ENCODE results near the gene DTX3. TPM values are rescaled to one million over a fixed set of nuclear protein-coding genes. Genes with fewer than 3 reads are reported as not detected.
A peak's percentile ranks its signal among the peaks of the same experiment; 100 is the strongest.

The DTX3 gene
- total RNA-seq, 1 experiment from 2014 or later, result 67.5 TPM

DNA sequence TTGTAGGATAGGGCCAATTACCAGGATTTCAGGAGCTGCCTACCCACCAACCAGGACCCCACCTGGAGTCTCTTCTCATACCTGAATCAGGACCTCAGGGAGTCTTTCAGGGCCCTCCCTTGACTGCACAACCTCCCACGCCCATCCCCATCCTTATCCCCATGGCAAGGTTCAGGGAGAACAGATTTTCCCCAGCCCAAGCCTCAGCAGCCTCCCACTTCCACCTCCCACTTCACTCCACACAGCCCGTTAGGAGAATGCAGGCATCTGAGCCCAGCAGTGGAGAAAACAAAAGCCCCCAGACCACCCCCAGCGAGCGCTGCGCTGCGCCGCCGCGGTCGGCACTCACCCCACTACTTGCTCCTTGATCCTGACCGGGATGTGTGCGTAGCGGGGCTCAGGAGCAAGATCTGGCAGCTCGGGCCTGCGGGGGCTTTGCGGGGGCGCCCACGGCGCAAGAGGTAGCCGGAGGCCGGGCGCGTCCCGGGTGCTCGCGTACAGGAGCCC, 27.0 kb downstream of the DTX3 start:
- no peaks in the 10 kb centered on the region for H3K79me1 ChIP-seq (ENCODE audit: insufficient read depth, low read depth, low read length, poor library complexity, severe bottlenecking)
- no peak overlapping the region for H4K91ac ChIP-seq (ENCODE audit: insufficient read length, low read depth, low read length)
- no peak overlapping the region for H3K27ac Mint-ChIP-seq
- peaks cover 56% of the 10 kb centered on the region for H3K27me3 ChIP-seq (ENCODE audit: insufficient read depth, low read length)
- H4K8ac ChIP-seq (replicated peaks; ENCODE audit: insufficient read length, low read depth, low read length), result no peak overlapping the region
- no peaks in the 10 kb centered on the region for H3K36me3 Mint-ChIP-seq (ENCODE audit: insufficient read depth in 1 of 3, low read depth in 3 of 3)
- H3K4me3 Mint-ChIP-seq, result peak overlapping the region; percentile 66 to 87
- peaks cover 80% of the 10 kb centered on the region for H3K27me3 Mint-ChIP-seq (ENCODE audit: low read depth)
- H3K4ac ChIP-seq (ENCODE audit: low read depth, low read length), result no peak overlapping the region
- no peak overlapping the region for H2BK5ac ChIP-seq (ENCODE audit: insufficient read length, low read length)
- H2BK12ac ChIP-seq (ENCODE audit: insufficient read length, low read depth, low read length), result no peak overlapping the region
- H2BK20ac ChIP-seq (ENCODE audit: low read depth, low read length, poor library complexity, severe bottlenecking), result no peak overlapping the region
- no peak overlapping the region for H2BK15ac ChIP-seq (ENCODE audit: low read depth, low read length)
- peak overlapping the region; percentile 69 for H3K4me2 ChIP-seq (ENCODE audit: insufficient read depth, insufficient read length, low read length)
- H2BK120ac ChIP-seq (ENCODE audit: low read depth, low read length, poor library complexity, severe bottlenecking), result no peak overlapping the region
- H3K14ac ChIP-seq (ENCODE audit: insufficient read depth, low read length), result no peak overlapping the region
- H2AFZ ChIP-seq (ENCODE audit: low read length), result no peak overlapping the region
- H3K56ac ChIP-seq (ENCODE audit: insufficient read length, low read depth, low read length), result no peak overlapping the region
- H2AK5ac ChIP-seq (ENCODE audit: insufficient read length, low read length), result no peak overlapping the region
- no peak overlapping the region for H4K5ac ChIP-seq (ENCODE audit: insufficient read length, low read depth, low read length)
- H3K18ac ChIP-seq (ENCODE audit: insufficient read length, low read depth, low read length), result no peak overlapping the region
- peaks cover 23% of the 10 kb centered on the region for H3K23me2 ChIP-seq (ENCODE audit: insufficient read length, low read depth, low read length, poor library complexity, severe bottlenecking)
- peaks cover 3% of the 10 kb centered on the region for H4K20me1 ChIP-seq (ENCODE audit: control insufficient read depth, insufficient read depth, insufficient read length)
- H3K9me3 ChIP-seq (ENCODE audit: control insufficient read depth, low read depth, low read length), result no peaks in the 10 kb centered on the region
- no CpG with 5 or more reads among the region's 26 CpGs for WGBS (ENCODE audit: extremely low coverage, insufficient read length, low lambda C conversion rate)
- no peak overlapping the region for H3K27ac ChIP-seq (ENCODE audit: insufficient read length, low read depth, low read length)
- no peak overlapping the region for H3T11ph ChIP-seq (ENCODE audit: low read length)
- H3K9ac ChIP-seq (ENCODE audit: extremely low read depth, insufficient read length, low read length), result no peak overlapping the region
- TF ChIP-seq, protein P1, sequence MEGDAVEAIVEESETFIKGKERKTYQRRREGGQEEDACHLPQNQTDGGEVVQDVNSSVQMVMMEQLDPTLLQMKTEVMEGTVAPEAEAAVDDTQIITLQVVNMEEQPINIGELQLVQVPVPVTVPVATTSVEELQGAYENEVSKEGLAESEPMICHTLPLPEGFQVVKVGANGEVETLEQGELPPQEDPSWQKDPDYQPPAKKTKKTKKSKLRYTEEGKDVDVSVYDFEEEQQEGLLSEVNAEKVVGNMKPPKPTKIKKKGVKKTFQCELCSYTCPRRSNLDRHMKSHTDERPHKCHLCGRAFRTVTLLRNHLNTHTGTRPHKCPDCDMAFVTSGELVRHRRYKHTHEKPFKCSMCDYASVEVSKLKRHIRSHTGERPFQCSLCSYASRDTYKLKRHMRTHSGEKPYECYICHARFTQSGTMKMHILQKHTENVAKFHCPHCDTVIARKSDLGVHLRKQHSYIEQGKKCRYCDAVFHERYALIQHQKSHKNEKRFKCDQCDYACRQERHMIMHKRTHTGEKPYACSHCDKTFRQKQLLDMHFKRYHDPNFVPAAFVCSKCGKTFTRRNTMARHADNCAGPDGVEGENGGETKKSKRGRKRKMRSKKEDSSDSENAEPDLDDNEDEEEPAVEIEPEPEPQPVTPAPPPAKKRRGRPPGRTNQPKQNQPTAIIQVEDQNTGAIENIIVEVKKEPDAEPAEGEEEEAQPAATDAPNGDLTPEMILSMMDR (conservative IDR thresholded peaks at IDR 0.05), result no peak
- H3K4me1 Mint-ChIP-seq, result peaks cover 12 to 32% of the 10 kb centered on the region in 2 experiments
- peak; percentile 37 for DNase-seq
- H3K79me2 ChIP-seq (ENCODE audit: insufficient read depth, low read length), result no peaks in the 10 kb centered on the region
- no peaks in the 10 kb centered on the region for H3K9me3 Mint-ChIP-seq
- H3K4me1 ChIP-seq (ENCODE audit: insufficient read depth, low read length), result no peaks in the 10 kb centered on the region; the same call in 1 of the 2 replicates
- no peak overlapping the region for H3K23ac ChIP-seq (ENCODE audit: insufficient read length, low read depth, low read length)
